GM12891 (cell line): ENCODE measurements around the gene MSI2.

Source experiments
- DNase-seq: peaks from one replicate; pipeline ENCODE4 v3.0.0; 2011; ENCODE audit warnings: low spot score; ENCODE audit not compliant: insufficient read length
- FAIRE-seq: peaks from 2 replicates; lab custom pipeline; 2011; peaks lifted over from hg19 to GRCh38; lab: Jason Lieb, UNC
- PAX5 ChIP-seq: IDR thresholded peaks from 2 replicates; pipeline ENCODE4 v1.6.1; 2011; ENCODE audit warnings: low read length, moderate library complexity, mild to moderate bottlenecking; ENCODE audit not compliant: insufficient read depth, severe bottlenecking
- POLR2A ChIP-seq: IDR thresholded peaks from 2 replicates; pipeline ENCODE4 v1.6.1; 2011; ENCODE audit warnings: low read depth, low read length, control low read depth
- POLR2AphosphoS5 ChIP-seq: IDR thresholded peaks from 2 replicates; pipeline ENCODE4 v1.6.1; 2011; ENCODE audit warnings: low read depth, low read length, control low read depth
- POU2F2 ChIP-seq: IDR thresholded peaks from 2 replicates; pipeline ENCODE4 v1.6.1; 2011; ENCODE audit warnings: low read depth, mild to moderate bottlenecking, control low read depth, low read length, moderate library complexity
- SPI1 ChIP-seq: IDR thresholded peaks from 2 replicates; pipeline ENCODE4 v1.6.1; 2011; ENCODE audit warnings: low read depth, low read length, control low read depth
- TAF1 ChIP-seq: IDR thresholded peaks from 2 replicates; pipeline ENCODE4 v1.6.1; 2011; ENCODE audit warnings: low read depth, low read length, control low read depth

Gene MSI2

GRCh38 chr17:57540596-57540995, 284.3 kb downstream of the MSI2 start:
- DNase-seq = no peak
- no peak for FAIRE-seq
- TF ChIP-seq TAF1 (no peak), PAX5 (no peak), POU2F2 (no peak), POLR2A (no peak), POLR2AphosphoS5 (no peak), SPI1 (no peak)

GRCh38 chr17:57541049-57541448, 284.7 kb downstream of the MSI2 start:
- FAIRE-seq (no peak), DNase-seq (no peak)

DNA sequence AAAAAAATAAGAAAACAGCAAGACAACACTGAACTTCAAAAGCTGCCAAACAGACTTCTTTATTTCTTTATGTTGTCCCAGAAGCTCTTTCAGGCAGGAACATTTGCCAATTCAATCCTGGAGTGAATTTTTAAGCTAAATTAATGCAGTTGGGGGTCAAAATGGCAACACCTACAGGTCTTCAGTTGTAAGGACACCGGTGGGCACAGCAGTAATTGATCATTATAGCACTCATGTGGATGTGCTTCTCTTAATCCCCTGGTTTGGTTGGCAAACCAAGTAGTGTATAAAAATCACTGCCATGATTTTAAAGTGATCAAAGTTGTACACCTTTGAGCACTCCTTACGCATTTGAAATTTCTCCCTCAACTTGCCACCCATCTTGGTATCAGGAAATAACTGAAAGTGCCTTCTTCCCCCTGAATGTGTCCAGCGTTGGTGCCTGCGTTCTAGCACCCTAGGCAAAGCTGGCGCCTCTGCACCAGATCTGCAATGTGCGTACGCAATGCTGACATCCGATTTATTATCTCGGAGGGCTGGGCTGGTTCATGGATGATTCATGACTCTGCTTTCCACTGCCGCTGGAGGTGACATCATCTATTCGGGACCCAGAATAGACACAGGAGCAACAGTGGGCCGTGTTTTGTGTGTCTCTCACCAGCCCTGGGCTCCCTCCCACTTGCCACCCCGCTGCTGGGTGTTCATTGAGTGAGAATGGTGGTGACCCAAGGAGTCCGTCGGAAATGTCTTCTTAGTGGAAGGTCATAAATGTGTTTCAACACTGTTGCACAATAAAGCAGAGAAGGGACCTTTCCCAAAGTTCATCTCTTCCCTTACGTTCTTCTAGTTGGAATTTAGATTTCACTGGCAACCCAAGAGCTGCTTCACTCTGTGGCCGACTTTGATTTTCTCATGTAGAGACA, 285.4 kb downstream of the MSI2 start:
- FAIRE-seq (no peak), DNase-seq (no peak)

More at GRCh38 chr17:57541049-57541448, 284.7 kb downstream of the MSI2 start:
- TF ChIP-seq PAX5 (no peak), POU2F2 (no peak), POLR2A (no peak), TAF1 (no peak)

DNA sequence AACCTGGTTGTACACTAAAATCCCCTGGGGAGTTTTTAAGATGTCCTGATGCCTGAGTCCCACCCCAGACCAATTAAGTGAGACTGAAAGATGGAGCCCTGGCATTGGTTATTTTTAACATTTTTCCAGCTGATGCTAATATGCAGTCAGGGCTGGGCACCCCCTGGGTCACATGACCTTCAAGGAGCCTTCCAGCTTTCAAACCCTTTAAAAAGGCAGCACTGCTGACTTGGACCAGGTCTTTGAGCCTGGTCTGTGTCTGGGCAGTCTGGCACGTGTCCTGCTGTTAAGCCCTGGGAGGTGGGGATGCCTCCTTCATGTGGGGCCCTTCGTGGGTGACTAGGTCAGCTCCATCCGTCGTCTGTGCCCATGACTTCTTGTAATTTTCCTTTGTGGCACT, 286.2 kb downstream of the MSI2 start:
- no peak for FAIRE-seq
- DNase-seq = no peak
- TF ChIP-seq TAF1 (no peak), POLR2A (no peak), SPI1 (no peak), POLR2AphosphoS5 (no peak), POU2F2 (no peak), PAX5 (no peak)

More for the DNA sequence above, 285.4 kb downstream of the MSI2 start:
- TF ChIP-seq TAF1 (no peak), POLR2AphosphoS5 (no peak), POU2F2 (no peak), PAX5 (no peak), POLR2A (no peak)

DNA sequence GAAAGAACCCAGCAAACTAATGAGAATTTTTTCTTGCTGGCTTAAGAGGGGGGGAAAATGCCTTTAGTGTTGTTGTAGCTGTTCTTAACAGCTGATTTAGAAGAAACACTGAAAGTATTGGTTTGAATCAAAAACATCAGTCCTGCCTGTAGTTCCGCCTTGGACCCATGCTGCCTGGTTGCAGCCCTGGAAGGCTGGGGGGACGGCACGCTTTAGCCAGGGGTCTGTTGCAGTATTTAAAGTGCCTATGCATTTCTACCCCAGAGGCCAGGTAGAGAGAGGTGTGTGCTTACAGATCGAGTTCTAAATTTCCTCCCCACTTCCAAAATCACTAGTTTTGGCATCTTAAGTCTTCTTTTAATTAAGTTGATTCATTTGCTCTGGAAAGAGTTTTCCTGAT, 286.9 kb downstream of the MSI2 start:
- DNase-seq = no peak

DNA sequence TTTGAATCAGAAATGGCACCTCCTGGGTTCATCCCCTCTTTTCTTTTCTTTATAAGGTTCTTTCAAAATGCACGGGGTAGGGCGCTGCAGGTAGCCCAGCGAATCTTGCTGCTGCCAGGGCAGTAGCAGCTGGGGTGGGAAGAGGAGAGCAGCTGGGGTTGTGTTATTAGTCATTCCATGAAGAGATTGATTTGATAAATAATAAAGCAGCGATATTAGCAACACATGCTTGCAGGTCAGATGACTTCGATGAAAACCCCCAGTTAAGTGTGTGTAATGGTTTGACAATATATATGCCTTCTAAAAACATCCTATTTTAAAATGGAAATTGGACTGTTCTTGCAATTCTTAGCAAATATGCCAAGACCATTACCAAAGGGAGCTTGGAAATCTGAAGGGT, 288.1 kb downstream of the MSI2 start:
- FAIRE-seq = no peak
- DNase-seq = no peak
- TF ChIP-seq POU2F2 (no peak), PAX5 (no peak), POLR2AphosphoS5 (no peak), POLR2A (no peak)

More for the DNA sequence above, 286.9 kb downstream of the MSI2 start:
- no peak for TF ChIP-seq TAF1
- no peak for TF ChIP-seq SPI1
- no peak for TF ChIP-seq POU2F2
- no peak for TF ChIP-seq PAX5
- no peak for TF ChIP-seq POLR2A
- no peak for TF ChIP-seq POLR2AphosphoS5
- peak; percentile 13 for FAIRE-seq

- DNase-seq (no peak), FAIRE-seq (no peak)
- TF ChIP-seq POU2F2 (no peak), POLR2A (no peak), TAF1 (no peak), POLR2AphosphoS5 (no peak), SPI1 (no peak), PAX5 (no peak)
These were observed 288.6 kb downstream of the MSI2 start for GRCh38 chr17:57544834-57545463.

- FAIRE-seq = no peak
These were observed 289.5 kb downstream of the MSI2 start for GRCh38 chr17:57545731-57546342.

GRCh38 chr17:57548421-57549410, 292.4 kb downstream of the MSI2 start:
- DNase-seq (no peak), FAIRE-seq (no peak)
- TF ChIP-seq POLR2AphosphoS5 (no peak), TAF1 (no peak), POLR2A (no peak), POU2F2 (no peak), PAX5 (no peak), SPI1 (no peak)

More at GRCh38 chr17:57545731-57546342, 289.5 kb downstream of the MSI2 start:
- TF ChIP-seq POU2F2 (no peak), POLR2AphosphoS5 (no peak), SPI1 (no peak), TAF1 (no peak), PAX5 (no peak), POLR2A (no peak)
- DNase-seq = no peak
